IMR-90 (cell line): ENCODE data around the gene KIF6.

Source experiments
- CHD1 ChIP-seq: IDR thresholded peaks from 2 replicates; pipeline ENCODE4 v1.6.1; 2012; ENCODE audit warnings: low read depth, low read length, improper control_type of control experiment
- CTCF ChIP-seq: conservative IDR thresholded peaks from 2 replicates; pipeline ENCODE4 v1.5.1; 2012; ENCODE audit warnings: mild to moderate bottlenecking, low read depth, low read length, improper control_type of control experiment
- FOS ChIP-seq: fragments of 150-350 bp; IDR thresholded peaks from 2 replicates; pipeline ENCODE4 v1.6.1; 2016; ENCODE audit warnings: low read depth, low read length
- MAZ ChIP-seq: IDR thresholded peaks from 2 replicates; pipeline ENCODE4 v1.6.1; 2012; ENCODE audit warnings: low read depth, mild to moderate bottlenecking, low read length, improper control_type of control experiment, moderate library complexity, borderline replicate concordance
- POLR2A ChIP-seq: IDR thresholded peaks from 2 replicates; pipeline ENCODE4 v1.6.1; 2012; ENCODE audit warnings: mild to moderate bottlenecking, low read depth, low read length
- RAD21 ChIP-seq: IDR thresholded peaks from 2 replicates; pipeline ENCODE4 v1.6.1; 2012; ENCODE audit warnings: low read length, improper control_type of control experiment
- RCOR1 ChIP-seq: IDR thresholded peaks from 2 replicates; pipeline ENCODE4 v1.6.1; 2012; ENCODE audit warnings: mild to moderate bottlenecking, low read length, improper control_type of control experiment; ENCODE audit not compliant: insufficient replicate concordance
- RFX5 ChIP-seq: IDR thresholded peaks from 2 replicates; pipeline ENCODE4 v1.8.0; 2012; ENCODE audit warnings: low read depth, mild to moderate bottlenecking, low read length, moderate library complexity

GRCh38 chr6:39725632-39725997 is 407 bp upstream of the KIF6 start:
- TF ChIP-seq CTCF (no peak), MAZ (no peak), RCOR1 (no peak), RAD21 (no peak), RFX5 (no peak), POLR2A (no peak), FOS (no peak), CHD1 (no peak)
